Measurements from ENCODE around the gene CCNH. TPM values are rescaled to one million over a fixed set of nuclear protein-coding genes. Genes with fewer than 3 reads are reported as not detected.

The CCNH gene
- polyA plus RNA-seq, 2 donors = 24.1 TPM

DNA sequence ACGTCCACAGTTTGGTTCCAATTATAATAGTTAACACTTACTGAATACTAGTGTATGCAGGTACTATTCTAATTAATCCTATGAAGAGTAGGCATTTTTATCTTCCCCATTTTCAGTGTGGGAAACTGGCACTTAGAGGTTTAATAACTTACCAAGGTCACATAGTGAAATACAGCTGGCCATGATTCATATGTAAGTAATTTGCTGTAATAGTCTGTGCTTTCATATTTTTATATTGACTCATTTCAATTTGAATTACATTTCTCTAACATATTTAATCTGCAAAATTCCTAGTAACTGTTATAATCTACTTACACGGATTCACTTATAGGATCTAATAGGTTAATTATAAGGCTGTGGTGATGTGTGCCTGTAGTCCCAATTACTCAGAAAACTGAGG lies 19.4 kb downstream of the CCNH start:
- 63 to 65% methylated on average over 2 of the region's 2 CpGs for WGBS, 2 donors

DNA sequence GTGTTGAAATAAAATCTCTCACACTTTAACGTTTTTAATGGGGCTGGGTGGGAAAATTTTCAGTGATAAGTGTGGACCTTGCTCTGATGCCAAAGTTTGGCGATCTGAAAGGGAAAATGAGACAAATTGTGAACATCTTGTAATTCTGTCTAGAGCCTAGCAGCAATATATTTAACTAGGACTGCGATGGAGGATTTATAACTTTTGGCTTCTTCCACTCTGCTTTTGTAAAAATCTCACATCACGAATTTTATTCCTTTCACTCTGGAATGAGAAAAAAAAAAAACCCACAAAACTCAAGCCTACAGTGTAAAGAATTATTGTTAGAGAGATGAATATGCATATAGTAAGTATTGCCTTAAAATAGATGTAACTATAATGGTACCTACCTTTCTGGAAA lies 19.9 kb downstream of the CCNH start:
- Histone ChIP-seq H3K4me3 (ENCODE audit: low read depth in 1 of 2, low read length in 2 of 2) (no peak overlapping the region), H3K36me3 (ENCODE audit: control insufficient read depth in 2 of 2, insufficient read depth in 2 of 2, low read length in 1 of 2) (peaks cover 2 to 3% of the 10 kb centered on the region in 2 donors), H3K4me1 (ENCODE audit: control insufficient read depth in 2 of 2, insufficient read depth in 2 of 2, low read length in 1 of 2) (no peaks in the 10 kb centered on the region), H3K9me3 (ENCODE audit: control insufficient read depth in 2 of 2, insufficient read depth in 1 of 2, low read depth in 1 of 2, low read length in 1 of 2) (no peaks in the 10 kb centered on the region), H3K27ac (ENCODE audit: low read depth in 2 of 2, low read length in 1 of 2) (no peak overlapping the region), H3K27me3 (ENCODE audit: control insufficient read depth in 1 of 2, insufficient read depth in 2 of 2, low read length in 2 of 2) (no peaks in the 10 kb centered on the region)
- 71 to 80% methylated on average over 4 of the region's 4 CpGs for WGBS, 2 donors

More for the DNA sequence above, 19.4 kb downstream of the CCNH start:
- Histone ChIP-seq H3K4me3 (ENCODE audit: low read depth in 1 of 2, low read length in 2 of 2) (no peak overlapping the region), H3K27ac (ENCODE audit: low read depth in 2 of 2, low read length in 1 of 2) (no peak overlapping the region), H3K27me3 (ENCODE audit: control insufficient read depth in 1 of 2, insufficient read depth in 2 of 2, low read length in 2 of 2) (no peaks in the 10 kb centered on the region), H3K36me3 (ENCODE audit: control insufficient read depth in 2 of 2, insufficient read depth in 2 of 2, low read length in 1 of 2) (peaks cover 2 to 3% of the 10 kb centered on the region in 2 donors), H3K4me1 (ENCODE audit: control insufficient read depth in 2 of 2, insufficient read depth in 2 of 2, low read length in 1 of 2) (no peaks in the 10 kb centered on the region), H3K9me3 (ENCODE audit: control insufficient read depth in 2 of 2, insufficient read depth in 1 of 2, low read depth in 1 of 2, low read length in 1 of 2) (no peaks in the 10 kb centered on the region)

DNA sequence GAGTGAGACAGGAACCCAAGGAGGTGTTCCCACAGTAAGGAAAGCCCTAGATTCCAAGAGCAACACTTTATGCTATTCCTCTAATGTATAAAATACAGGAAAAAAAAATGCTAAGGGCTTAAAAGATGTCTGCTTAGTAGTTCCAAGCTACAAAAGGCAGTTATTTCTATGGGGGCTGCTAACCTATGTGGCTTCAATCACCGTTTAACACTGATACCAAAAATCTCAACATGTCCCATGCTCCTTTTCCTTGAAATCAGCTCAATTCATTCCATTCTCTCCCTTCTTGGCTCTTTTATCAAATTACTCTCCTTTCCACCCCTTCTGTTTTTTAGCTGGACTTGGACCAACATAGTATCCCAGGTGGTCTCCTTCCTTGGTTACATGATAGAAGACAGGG lies 20.6 kb downstream of the CCNH start:
- no peaks in the 10 kb centered on the region for H3K4me1 ChIP-seq (ENCODE audit: control insufficient read depth in 2 of 2, insufficient read depth in 2 of 2, low read length in 1 of 2)
- H3K4me3 ChIP-seq (ENCODE audit: low read depth in 1 of 2, low read length in 2 of 2) = no peak overlapping the region
- no peaks in the 10 kb centered on the region for H3K27me3 ChIP-seq (ENCODE audit: control insufficient read depth in 1 of 2, insufficient read depth in 2 of 2, low read length in 2 of 2)
- H3K9me3 ChIP-seq (ENCODE audit: control insufficient read depth in 2 of 2, insufficient read depth in 1 of 2, low read depth in 1 of 2, low read length in 1 of 2) = no peaks in the 10 kb centered on the region
- H3K27ac ChIP-seq (ENCODE audit: low read depth in 2 of 2, low read length in 1 of 2) = no peak overlapping the region
- H3K36me3 ChIP-seq (ENCODE audit: control insufficient read depth in 2 of 2, insufficient read depth in 2 of 2, low read length in 1 of 2) = peaks cover 2 to 3% of the 10 kb centered on the region in 2 donors
- WGBS, 2 donors = 80 to 81% methylated on average over 1 of the region's 1 CpG

GRCh38 chr5:87390576-87391199 lies 22.0 kb downstream of the CCNH start:
- 80 to 84% methylated on average over 5 of the region's 5 CpGs for WGBS, 2 donors
- Histone ChIP-seq H3K27ac (ENCODE audit: low read depth in 2 of 2, low read length in 1 of 2) (no peak overlapping the region), H3K4me3 (ENCODE audit: low read depth in 1 of 2, low read length in 2 of 2) (no peak overlapping the region), H3K4me1 (ENCODE audit: control insufficient read depth in 2 of 2, insufficient read depth in 2 of 2, low read length in 1 of 2) (no peaks in the 10 kb centered on the region), H3K9me3 (ENCODE audit: control insufficient read depth in 2 of 2, insufficient read depth in 1 of 2, low read depth in 1 of 2, low read length in 1 of 2) (no peaks in the 10 kb centered on the region), H3K27me3 (ENCODE audit: control insufficient read depth in 1 of 2, insufficient read depth in 2 of 2, low read length in 2 of 2) (no peaks in the 10 kb centered on the region), H3K36me3 (ENCODE audit: control insufficient read depth in 2 of 2, insufficient read depth in 2 of 2, low read length in 1 of 2) (peaks cover 2 to 3% of the 10 kb centered on the region in 2 donors)

GRCh38 chr5:87390075-87390474 lies 22.7 kb downstream of the CCNH start:
- H3K27ac ChIP-seq (ENCODE audit: low read depth in 2 of 2, low read length in 1 of 2) = no peak overlapping the region
- no peak overlapping the region for H3K4me3 ChIP-seq (ENCODE audit: low read depth in 1 of 2, low read length in 2 of 2)
- WGBS, 2 donors = 95% methylated on average over 3 of the region's 3 CpGs
- no peaks in the 10 kb centered on the region for H3K4me1 ChIP-seq (ENCODE audit: control insufficient read depth in 2 of 2, insufficient read depth in 2 of 2, low read length in 1 of 2)
- no peaks in the 10 kb centered on the region for H3K9me3 ChIP-seq (ENCODE audit: control insufficient read depth in 2 of 2, insufficient read depth in 1 of 2, low read depth in 1 of 2, low read length in 1 of 2)
- peaks cover 2 to 3% of the 10 kb centered on the region in 2 donors for H3K36me3 ChIP-seq (ENCODE audit: control insufficient read depth in 2 of 2, insufficient read depth in 2 of 2, low read length in 1 of 2)
- no peaks in the 10 kb centered on the region for H3K27me3 ChIP-seq (ENCODE audit: control insufficient read depth in 1 of 2, insufficient read depth in 2 of 2, low read length in 2 of 2)

GRCh38 chr5:87389296-87390034 lies 23.3 kb downstream of the CCNH start:
- H3K36me3 ChIP-seq (ENCODE audit: control insufficient read depth in 2 of 2, insufficient read depth in 2 of 2, low read length in 1 of 2) = peaks cover 2 to 3% of the 10 kb centered on the region in 2 donors
- WGBS, 2 donors = 93 to 95% methylated on average over 14 of the region's 14 CpGs
- H3K4me3 ChIP-seq (ENCODE audit: low read depth in 1 of 2, low read length in 2 of 2) = no peak overlapping the region
- H3K4me1 ChIP-seq (ENCODE audit: control insufficient read depth in 2 of 2, insufficient read depth in 2 of 2, low read length in 1 of 2) = no peaks in the 10 kb centered on the region
- no peak overlapping the region for H3K27ac ChIP-seq (ENCODE audit: low read depth in 2 of 2, low read length in 1 of 2)
- no peaks in the 10 kb centered on the region for H3K27me3 ChIP-seq (ENCODE audit: control insufficient read depth in 1 of 2, insufficient read depth in 2 of 2, low read length in 2 of 2)
- H3K9me3 ChIP-seq (ENCODE audit: control insufficient read depth in 2 of 2, insufficient read depth in 1 of 2, low read depth in 1 of 2, low read length in 1 of 2) = no peaks in the 10 kb centered on the region

DNA sequence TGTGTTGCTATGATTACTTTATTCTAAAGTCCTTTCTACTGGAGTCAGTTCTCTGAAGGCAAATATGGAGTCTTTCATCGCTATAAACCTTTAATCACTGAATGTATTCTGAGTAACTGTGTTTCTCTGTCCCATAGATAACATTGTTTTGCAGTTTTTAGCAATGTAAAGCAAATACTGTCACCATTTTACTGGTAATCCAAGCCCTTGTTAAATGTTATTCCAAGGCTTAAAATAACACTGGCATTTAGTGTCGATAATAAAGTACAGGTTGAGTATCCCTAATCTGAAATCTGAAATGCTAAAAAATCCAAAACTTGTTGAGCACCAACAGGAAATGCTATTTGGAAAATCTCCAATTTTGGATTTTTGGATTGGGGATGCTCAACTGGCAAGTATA lies 24.6 kb downstream of the CCNH start:
- WGBS, 2 donors = 87 to 88% methylated on average over 2 of the region's 2 CpGs
- Histone ChIP-seq H3K4me3 (ENCODE audit: low read depth in 1 of 2, low read length in 2 of 2) (no peak overlapping the region), H3K9me3 (ENCODE audit: control insufficient read depth in 2 of 2, insufficient read depth in 1 of 2, low read depth in 1 of 2, low read length in 1 of 2) (no peaks in the 10 kb centered on the region), H3K27me3 (ENCODE audit: control insufficient read depth in 1 of 2, insufficient read depth in 2 of 2, low read length in 2 of 2) (no peaks in the 10 kb centered on the region), H3K27ac (ENCODE audit: low read depth in 2 of 2, low read length in 1 of 2) (no peak overlapping the region), H3K36me3 (ENCODE audit: control insufficient read depth in 2 of 2, insufficient read depth in 2 of 2, low read length in 1 of 2) (peaks cover 2 to 3% of the 10 kb centered on the region in 2 donors), H3K4me1 (ENCODE audit: control insufficient read depth in 2 of 2, insufficient read depth in 2 of 2, low read length in 1 of 2) (no peaks in the 10 kb centered on the region)

GRCh38 chr5:87385802-87386201 lies 26.9 kb downstream of the CCNH start:
- Histone ChIP-seq H3K4me3 (ENCODE audit: low read depth in 1 of 2, low read length in 2 of 2) (no peak overlapping the region), H3K4me1 (ENCODE audit: control insufficient read depth in 2 of 2, insufficient read depth in 2 of 2, low read length in 1 of 2) (no peaks in the 10 kb centered on the region), H3K36me3 (ENCODE audit: control insufficient read depth in 2 of 2, insufficient read depth in 2 of 2, low read length in 1 of 2) (peaks cover 2% of the 10 kb centered on the region in 2 donors), H3K27ac (ENCODE audit: low read depth in 2 of 2, low read length in 1 of 2) (no peak overlapping the region), H3K9me3 (ENCODE audit: control insufficient read depth in 2 of 2, insufficient read depth in 1 of 2, low read depth in 1 of 2, low read length in 1 of 2) (no peaks in the 10 kb centered on the region), H3K27me3 (ENCODE audit: control insufficient read depth in 1 of 2, insufficient read depth in 2 of 2, low read length in 2 of 2) (no peaks in the 10 kb centered on the region)
- 85% methylated on average over 2 of the region's 2 CpGs for WGBS, 2 donors

GRCh38 chr5:87383216-87383615 lies 29.5 kb downstream of the CCNH start:
- H3K9me3 ChIP-seq (ENCODE audit: control insufficient read depth in 2 of 2, insufficient read depth in 1 of 2, low read depth in 1 of 2, low read length in 1 of 2) = no peaks in the 10 kb centered on the region
- peaks cover 0 to 1% of the 10 kb centered on the region in 2 donors for H3K36me3 ChIP-seq (ENCODE audit: control insufficient read depth in 2 of 2, insufficient read depth in 2 of 2, low read length in 1 of 2)
- H3K27ac ChIP-seq (ENCODE audit: low read depth in 2 of 2, low read length in 1 of 2) = no peak overlapping the region
- no peak overlapping the region for H3K4me3 ChIP-seq (ENCODE audit: low read depth in 1 of 2, low read length in 2 of 2)
- WGBS, 2 donors = 86 to 92% methylated on average over 1 of the region's 1 CpG
- H3K4me1 ChIP-seq (ENCODE audit: control insufficient read depth in 2 of 2, insufficient read depth in 2 of 2, low read length in 1 of 2) = no peaks in the 10 kb centered on the region
- no peaks in the 10 kb centered on the region for H3K27me3 ChIP-seq (ENCODE audit: control insufficient read depth in 1 of 2, insufficient read depth in 2 of 2, low read length in 2 of 2)

- H3K4me1 ChIP-seq (ENCODE audit: control insufficient read depth in 2 of 2, insufficient read depth in 2 of 2, low read length in 1 of 2) = no peaks in the 10 kb centered on the region
- H3K9me3 ChIP-seq (ENCODE audit: control insufficient read depth in 2 of 2, insufficient read depth in 1 of 2, low read depth in 1 of 2, low read length in 1 of 2) = no peaks in the 10 kb centered on the region
- H3K4me3 ChIP-seq (ENCODE audit: low read depth in 1 of 2, low read length in 2 of 2) = no peak overlapping the region
- no peaks in the 10 kb centered on the region for H3K27me3 ChIP-seq (ENCODE audit: control insufficient read depth in 1 of 2, insufficient read depth in 2 of 2, low read length in 2 of 2)
- no peak overlapping the region for H3K27ac ChIP-seq (ENCODE audit: low read depth in 2 of 2, low read length in 1 of 2)
- H3K36me3 ChIP-seq (ENCODE audit: control insufficient read depth in 2 of 2, insufficient read depth in 2 of 2, low read length in 1 of 2) = peaks cover 0 to 5% of the 10 kb centered on the region in 2 donors
- WGBS, 2 donors = 95 to 98% methylated on average over 1 of the region's 1 CpG
Observed at GRCh38 chr5:87382224-87382623, 30.5 kb downstream of the CCNH start.
